PC-9 (cell line): Measurements from ENCODE around the gene DUSP16. TPM values are rescaled to one million over a fixed set of nuclear protein-coding genes. Genes with fewer than 3 reads are reported as not detected.
"Not testable (repeated sequence)": the region's sequence is repeated elsewhere in the genome, so short reads cannot be mapped to it uniquely, and the experiment has no call there.

ENCODE experiments used
- BruUV-seq: library from RNA; stranded (reverse); fragments of 400-500 nt; replicated peaks from 2 replicates; lab custom pipeline; 2021; lab: Mats Ljungman, UMichigan
- CTCF ChIA-PET: fragments of 300-600 bp; sonication (Branson Sonifier 250); formaldehyde crosslinking; loops from one replicate; lab custom pipeline; 2022; ENCODE audit warnings: antibody characterized with exemption; lab: Charles Lee
- POLR2A ChIA-PET: fragments of 300-600 bp; sonication (Branson Sonifier 250); formaldehyde crosslinking; loops from one replicate; lab custom pipeline; 2022; ENCODE audit warnings: antibody characterized with exemption; ENCODE audit not compliant: unreplicated experiment; lab: Charles Lee
- DNase-seq, 2 experiments: peaks; one replicate each; pipeline versions ENCODE4 v3.0.0 to v3.0.0-alpha.2; 2015 to 2022; ENCODE audit warnings: mixed read lengths in 1 of 2
- H2AFZ ChIP-seq: fragments of 200-600 bp; sonication (generic); 2 replicates; pipeline ENCODE4 v1.8.1; 2017; ENCODE audit warnings: antibody characterized with exemption
- H3F3A ChIP-seq: fragments of 200-600 bp; sonication (generic); 2 replicates; pipeline ENCODE4 v1.8.1; 2017; ENCODE audit warnings: antibody characterized with exemption, mild to moderate bottlenecking, low read depth; ENCODE audit not compliant: insufficient read depth
- H3K27ac ChIP-seq: fragments of 200-600 bp; sonication (generic); 2 replicates; pipeline ENCODE4 v1.6.1; 2016; ENCODE audit warnings: mixed run types
- H3K27me3 ChIP-seq: fragments of 200-600 bp; sonication (generic); 2 replicates; pipeline ENCODE4 v1.6.1; 2016; ENCODE audit warnings: low read depth, mixed run types; ENCODE audit not compliant: insufficient read depth
- H3K36me3 ChIP-seq: fragments of 200-600 bp; sonication (generic); 2 replicates; pipeline ENCODE4 v1.6.1; 2016; ENCODE audit warnings: low read depth, mixed run types
- H3K4me1 ChIP-seq: fragments of 200-600 bp; sonication (generic); replicated peaks from 2 replicates; pipeline ENCODE4 v1.6.1; 2016; ENCODE audit warnings: mixed run types; ENCODE audit not compliant: insufficient read depth
- H3K4me2 ChIP-seq: fragments of 200-600 bp; sonication (generic); 2 replicates; pipeline ENCODE4 v1.6.1; 2017; ENCODE audit warnings: mixed run types
- H3K4me3 ChIP-seq: fragments of 200-600 bp; sonication (generic); 2 replicates; pipeline ENCODE4 v1.6.1; 2016; ENCODE audit warnings: mixed run types
- H3K79me2 ChIP-seq: fragments of 200-600 bp; sonication (generic); 2 replicates; pipeline ENCODE4 v1.6.1; 2017; ENCODE audit warnings: low read depth, mixed run types
- H3K9me2 ChIP-seq: fragments of 200-600 bp; sonication (generic); 2 replicates; pipeline ENCODE4 v1.8.1; 2017; ENCODE audit warnings: mild to moderate bottlenecking; ENCODE audit not compliant: insufficient read depth
- H3K9me3 ChIP-seq: fragments of 200-600 bp; sonication (generic); 2 replicates; pipeline ENCODE4 v1.8.1; 2016; ENCODE audit warnings: low read depth; ENCODE audit not compliant: insufficient read depth
- H4K20me1 ChIP-seq: fragments of 200-600 bp; sonication (generic); 2 replicates; pipeline ENCODE4 v1.8.1; 2017; ENCODE audit not compliant: insufficient read depth
- CTCF ChIP-seq: fragments of 200-600 bp; sonication (generic); conservative IDR thresholded peaks from 2 replicates; pipeline ENCODE4 v1.6.1; 2017; ENCODE audit warnings: mixed run types, antibody characterized with exemption, mild to moderate bottlenecking, moderate library complexity
- EZH2 ChIP-seq: fragments of 200-600 bp; sonication (generic); IDR thresholded peaks from 2 replicates; pipeline ENCODE4 v1.8.0; 2017; ENCODE audit warnings: antibody characterized with exemption, low read depth
- intact Hi-C: fragments of 100-400 bp; cut with micrococcal nuclease; formaldehyde crosslinking; loops from one replicate; pipeline ENCODE4 v1.10.0; 2022; ENCODE audit not compliant: unreplicated experiment
- total RNA-seq: library from RNA; stranded (reverse); gene quantifications from 2 replicates; pipeline ENCODE4 v1.2.3, GENCODE V29; 2021

DUSP16 gene
- total RNA-seq, 1 experiment from 2014 or later = 24.8 TPM

GRCh38 chr12:12583510-12584178 is 21.0 kb upstream of the DUSP16 start:
- no TSS peak for BruUV-seq
- Histone ChIP-seq H3F3A (peaks cover 41% of the 10 kb centered on the region), H2AFZ (no peak overlapping the region), H3K4me3 (peak overlapping the region; percentile 12; the same call in 1 of the 2 replicates), H3K79me2 (no peaks in the 10 kb centered on the region), H3K9me3 (no peaks in the 10 kb centered on the region), H3K4me2 (peak overlapping the region; percentile 72), H3K27ac (peak overlapping the region; percentile 91), H3K4me1 (peaks cover 70% of the 10 kb centered on the region), H3K27me3 (no peaks in the 10 kb centered on the region), H3K9me2 (no peaks in the 10 kb centered on the region), H3K36me3 (no peaks in the 10 kb centered on the region), H4K20me1 (no peaks in the 10 kb centered on the region)
- DNase-seq = no peak
- POLR2A ChIA-PET = no interaction called here
- CTCF ChIA-PET = no interaction called here
- no peak for TF ChIP-seq EZH2
- no peak for TF ChIP-seq CTCF
- intact Hi-C loops = loop anchor here (1.0 kb wide), 1 partner anchor 21 kb away; the partner anchor contains the start of gene DUSP16

- Histone ChIP-seq H3K79me2 (no peaks in the 10 kb centered on the region), H3K27me3 (no peaks in the 10 kb centered on the region), H3K36me3 (no peaks in the 10 kb centered on the region), H3K9me2 (no peaks in the 10 kb centered on the region), H3F3A (peaks cover 37% of the 10 kb centered on the region), H4K20me1 (no peaks in the 10 kb centered on the region), H3K9me3 (no peaks in the 10 kb centered on the region), H3K4me1 (peaks cover 64% of the 10 kb centered on the region), H3K27ac (peak overlapping the region; percentile 91), H2AFZ (no peak overlapping the region), H3K4me3 (peak overlapping the region; percentile 12; the same call in 1 of the 2 replicates), H3K4me2 (peak overlapping the region; percentile 72)
- ChIA-PET CTCF (no interaction called here), POLR2A (no interaction called here)
- DNase-seq = peak; percentile 60 to 99
- intact Hi-C loops = loop anchor here (1.0 kb wide), 1 partner anchor 21 kb away; the partner anchor contains the start of gene DUSP16
- no TSS peak for BruUV-seq
- no peak for TF ChIP-seq CTCF
- TF ChIP-seq EZH2 = no peak
Observed at GRCh38 chr12:12582895-12583303, 20.2 kb upstream of the DUSP16 start.

GRCh38 chr12:12582193-12582881 is 19.7 kb upstream of the DUSP16 start:
- Histone ChIP-seq H4K20me1 (no peaks in the 10 kb centered on the region), H3K4me1 (peaks cover 64% of the 10 kb centered on the region), H3F3A (peaks cover 31% of the 10 kb centered on the region), H3K4me2 (peak overlapping the region; percentile 72), H3K9me3 (no peaks in the 10 kb centered on the region), H3K36me3 (no peaks in the 10 kb centered on the region), H3K79me2 (no peaks in the 10 kb centered on the region), H3K9me2 (no peaks in the 10 kb centered on the region), H3K4me3 (no peak overlapping the region), H3K27me3 (no peaks in the 10 kb centered on the region), H3K27ac (peak overlapping the region; percentile 91), H2AFZ (no peak overlapping the region)
- BruUV-seq = no TSS peak
- intact Hi-C loops = no loop called here
- POLR2A ChIA-PET = interaction anchor here (0.6 kb wide), 1 partner anchor 76 kb away, joined by 3 read pairs; no protein-coding TSS in a partner anchor
- CTCF ChIA-PET = no interaction called here
- TF ChIP-seq CTCF (no peak), EZH2 (no peak)
- DNase-seq = no peak

GRCh38 chr12:12580716-12581115 is 18.1 kb upstream of the DUSP16 start:
- H3K9me3 ChIP-seq, H4K20me1 ChIP-seq, H3K4me3 ChIP-seq, BruUV-seq, H2AFZ ChIP-seq, CTCF ChIA-PET, H3K4me2 ChIP-seq, H3K27ac ChIP-seq, H3K9me2 ChIP-seq, DNase-seq, H3K36me3 ChIP-seq, H3K79me2 ChIP-seq, H3K27me3 ChIP-seq, intact Hi-C loops: not testable (repeated sequence)
- POLR2A ChIA-PET = interaction anchor here (0.6 kb wide), 1 partner anchor 141 kb away, joined by 3 read pairs; no protein-coding TSS in a partner anchor
- Histone ChIP-seq H3F3A (peaks cover 21% of the 10 kb centered on the region), H3K4me1 (peaks cover 48% of the 10 kb centered on the region)
